NCI-H524 (cell line): ENCODE data around the gene ARSD.
"Not testable (repeated sequence)": the region's sequence is repeated elsewhere in the genome, so short reads cannot be mapped to it uniquely, and the experiment has no call there.

Experiments used
- DNase-seq, 2 experiments: peaks; one replicate each; lab custom pipeline; 2025; lab: John Stamatoyannopoulos, UW

Gene ARSD

DNA sequence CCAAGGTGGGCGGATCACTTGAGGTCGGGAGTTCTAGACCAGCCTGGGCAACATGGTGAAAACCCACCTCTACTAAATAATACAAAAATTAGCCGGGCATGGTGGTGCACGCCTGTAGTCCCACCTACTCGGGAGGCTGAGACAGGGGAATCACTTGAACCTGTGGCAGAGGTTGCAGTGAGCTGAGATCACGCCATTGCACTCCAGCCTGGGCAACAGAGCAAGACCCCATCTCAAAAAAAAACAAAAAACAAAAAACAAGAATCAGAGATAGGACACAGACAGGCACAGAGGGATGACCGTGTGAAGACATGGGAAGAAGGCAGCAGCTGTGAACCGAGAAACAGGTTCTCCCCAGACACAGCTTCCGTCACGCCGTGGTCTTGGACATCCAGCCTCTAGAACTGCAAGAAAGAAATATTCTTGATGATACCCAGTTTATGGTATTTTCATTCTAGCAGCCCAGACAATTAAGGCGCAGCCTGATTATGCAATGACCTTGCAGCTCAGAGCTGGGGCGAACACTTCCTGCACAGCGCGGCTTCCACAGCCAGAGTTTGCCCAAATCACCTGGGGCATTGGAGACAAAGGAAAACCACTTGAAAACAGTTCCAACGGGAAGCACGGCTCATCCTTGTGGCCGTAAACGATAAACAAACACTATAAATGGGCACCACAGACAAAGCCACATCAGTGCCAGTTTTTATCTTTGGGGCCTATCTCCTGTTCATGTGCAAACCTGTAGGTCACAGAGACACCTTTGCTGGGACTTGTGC lies 4.2 kb upstream of the ARSD start:
- DNase-seq = no peak

- DNase-seq = no peak
These were observed 2.5 kb upstream of the ARSD start for GRCh38 chrX:2931612-2932011.

DNA sequence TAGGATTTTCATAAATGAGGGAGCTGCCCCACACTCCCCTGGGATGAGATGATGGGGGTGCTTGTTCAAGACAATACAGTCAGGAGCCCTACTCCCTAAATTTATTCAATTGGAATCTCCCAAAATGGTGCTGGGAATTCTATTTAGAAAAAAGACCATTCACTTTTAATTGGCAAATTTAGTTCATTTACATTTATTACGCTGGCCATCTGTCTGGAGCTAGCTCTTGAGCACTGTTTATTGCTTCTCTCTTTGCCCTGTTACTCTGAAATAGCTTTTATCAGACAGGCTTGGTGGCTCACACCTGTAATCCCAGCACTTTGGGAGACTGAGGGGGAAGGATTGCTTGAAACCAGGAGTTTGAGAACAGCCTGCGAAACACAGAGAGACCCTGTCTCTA lies 2.0 kb upstream of the ARSD start:
- no peak for DNase-seq

GRCh38 chrX:2928191-2928582 lies 952 bp downstream of the ARSD start:
- no peak for DNase-seq

DNA sequence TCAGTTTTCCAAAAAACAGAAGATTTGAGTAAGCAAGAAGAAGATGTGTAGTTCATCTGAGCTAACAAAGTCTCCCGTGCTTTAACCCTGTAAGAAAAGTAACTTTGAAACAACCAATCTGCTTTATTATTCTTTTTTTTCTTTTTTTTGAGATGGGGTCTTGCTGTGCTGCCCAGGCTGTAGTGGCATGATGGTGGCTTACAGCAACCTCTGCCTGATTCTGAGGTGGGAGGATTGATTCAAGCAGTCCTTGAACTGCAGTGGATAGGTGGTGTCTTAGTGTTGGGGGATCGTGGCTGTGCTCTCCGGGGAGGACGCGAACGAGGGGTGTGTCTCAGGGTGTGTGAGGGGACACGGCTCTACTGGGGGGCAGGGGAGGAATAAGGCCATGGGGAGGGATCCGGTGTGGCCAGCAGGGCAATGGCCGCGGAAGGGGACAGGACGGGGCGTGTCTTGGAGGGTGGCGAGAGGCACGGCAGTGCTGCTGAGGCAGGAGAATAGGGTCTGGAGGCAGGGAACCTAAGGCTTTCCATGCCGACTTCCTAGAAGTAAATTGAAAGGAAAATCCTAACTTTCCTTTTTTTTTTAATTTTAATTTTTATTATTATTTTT lies 2.4 kb downstream of the ARSD start:
- DNase-seq = no peak

DNA sequence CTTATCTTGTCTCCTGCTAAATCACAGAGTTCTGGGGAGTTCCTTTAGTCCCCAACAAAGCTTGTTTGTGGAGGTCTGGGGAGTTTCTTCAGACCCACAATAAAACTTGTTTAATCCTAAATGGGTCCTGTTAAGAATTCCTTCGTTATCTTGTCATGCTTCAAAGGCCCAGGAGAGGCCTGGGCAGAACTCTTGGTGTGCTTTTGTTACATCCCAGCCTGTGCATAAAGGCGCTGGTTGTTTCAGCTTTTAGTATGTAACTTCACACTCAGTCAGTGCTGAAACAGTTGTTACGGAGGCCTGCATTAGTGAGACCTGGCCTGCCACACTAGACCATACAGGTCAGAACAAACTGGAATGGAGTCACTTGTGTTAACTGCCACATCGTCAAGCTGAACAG lies 2.9 kb downstream of the ARSD start:
- DNase-seq = not testable (repeated sequence)

DNA sequence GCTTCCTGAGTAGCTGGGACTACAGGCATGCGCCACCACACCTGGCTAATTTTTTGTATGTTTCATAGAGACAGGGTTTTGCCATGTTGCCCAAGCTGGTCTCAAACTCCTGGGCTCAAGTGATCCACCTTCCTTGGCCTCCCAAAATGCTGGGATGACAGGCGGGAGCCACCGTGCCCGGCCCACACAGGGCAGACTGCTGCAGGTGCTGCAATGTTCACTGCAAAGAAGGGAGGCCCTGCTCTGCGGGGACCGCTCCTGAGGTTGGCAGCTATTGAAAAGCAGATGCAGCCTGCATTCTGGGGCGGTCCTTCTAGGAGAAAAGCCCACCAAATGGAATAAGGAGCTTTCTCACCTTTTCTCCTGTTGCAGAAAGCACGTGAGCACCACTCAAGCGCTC lies 5.0 kb downstream of the ARSD start:
- DNase-seq = no peak

GRCh38 chrX:2921750-2922149 lies 7.4 kb downstream of the ARSD start:
- no peak for DNase-seq

GRCh38 chrX:2921193-2921592 lies 7.9 kb downstream of the ARSD start:
- DNase-seq = no peak

GRCh38 chrX:2917767-2918166 lies 11.4 kb downstream of the ARSD start:
- no peak for DNase-seq

- no peak for DNase-seq
These were observed 16.0 kb downstream of the ARSD start for GRCh38 chrX:2913118-2913517.

- no peak for DNase-seq
These were observed 19.0 kb downstream of the ARSD start for GRCh38 chrX:2910109-2910508.

DNA sequence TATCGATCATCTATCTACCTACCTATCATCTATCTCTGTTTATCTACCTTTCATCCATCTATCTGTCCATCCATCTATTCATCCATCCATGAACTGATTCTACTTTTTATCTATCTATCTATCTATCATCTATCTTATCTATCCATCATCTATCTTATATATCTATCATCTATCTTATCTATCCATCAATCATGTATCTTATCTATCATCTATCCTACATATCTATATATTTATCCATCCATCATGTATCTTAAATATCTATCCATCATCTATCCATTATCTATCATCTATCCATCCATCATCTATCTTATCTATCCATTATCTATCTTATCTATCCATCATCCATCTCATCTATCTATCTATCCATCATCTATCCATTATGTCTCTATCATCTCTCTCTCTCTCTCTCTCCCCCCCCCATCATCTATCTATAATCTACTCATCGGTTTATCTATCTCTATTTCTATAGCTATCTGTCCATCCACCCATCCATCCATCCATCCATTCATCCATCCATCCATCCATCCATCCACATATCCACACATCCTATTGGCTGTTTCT lies 20.9 kb downstream of the ARSD start:
- DNase-seq = no peak

GRCh38 chrX:2907295-2907694 lies 21.8 kb downstream of the ARSD start:
- DNase-seq = no peak

- no peak for DNase-seq
These were observed 25.8 kb downstream of the ARSD start for GRCh38 chrX:2903366-2903765.

DNA sequence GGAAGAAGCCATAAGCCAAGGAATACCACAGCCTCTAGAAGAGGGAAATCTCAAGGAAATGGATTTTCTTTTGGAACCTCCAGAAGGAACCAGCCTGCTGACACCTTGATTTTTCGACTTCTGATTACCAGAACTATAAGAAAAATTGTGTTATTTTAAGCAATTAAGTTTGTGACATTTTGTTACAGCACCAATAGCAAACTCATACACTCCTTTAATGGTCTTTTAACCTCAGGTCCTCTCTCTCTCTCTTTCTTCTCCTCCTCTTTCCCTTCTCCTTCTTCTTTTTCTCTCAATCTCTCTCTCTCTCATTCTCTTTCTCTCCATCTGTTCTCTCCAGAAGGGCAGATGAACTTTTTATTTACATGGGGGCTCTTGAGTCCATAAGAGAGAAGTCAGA lies 26.3 kb downstream of the ARSD start:
- DNase-seq = no peak

GRCh38 chrX:2901367-2902036 lies 27.6 kb downstream of the ARSD start:
- DNase-seq = no peak

DNA sequence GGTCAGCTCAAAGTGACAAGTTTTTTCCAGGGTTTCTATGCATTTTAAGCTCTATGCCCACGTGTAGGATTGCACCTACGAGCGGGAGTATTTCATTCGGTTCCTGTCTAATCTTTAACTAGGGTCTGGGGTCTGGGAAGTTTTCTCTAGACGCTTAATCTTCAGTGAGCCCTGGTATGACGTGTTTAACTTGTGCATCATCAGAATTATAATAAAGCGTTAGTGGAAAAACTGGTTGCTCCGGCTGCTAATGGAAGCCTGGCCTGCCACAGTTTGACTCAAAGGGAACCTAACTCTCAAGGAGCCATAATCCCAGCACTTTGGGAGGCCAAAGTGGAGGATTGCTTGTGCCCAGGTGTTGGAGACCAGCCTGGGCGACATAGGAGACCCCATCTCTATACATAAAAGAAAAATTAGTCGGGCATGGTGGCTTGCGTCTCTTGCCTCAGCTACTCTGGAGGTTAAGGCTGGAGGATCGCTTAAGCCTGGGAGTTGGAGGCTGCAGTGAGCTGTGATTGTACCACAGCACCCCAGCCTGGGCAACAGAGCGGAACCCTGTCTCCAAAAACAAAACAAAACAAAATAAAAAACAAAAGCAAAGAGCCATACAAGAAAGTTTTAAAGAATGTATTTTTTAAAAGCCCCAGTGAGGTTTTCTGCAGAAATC lies 30.2 kb downstream of the ARSD start:
- DNase-seq = no peak

GRCh38 chrX:2897690-2898623 lies 31.2 kb downstream of the ARSD start:
- DNase-seq = not testable (repeated sequence)

- no peak for DNase-seq
These were observed 31.8 kb downstream of the ARSD start for GRCh38 chrX:2897311-2897689.

DNA sequence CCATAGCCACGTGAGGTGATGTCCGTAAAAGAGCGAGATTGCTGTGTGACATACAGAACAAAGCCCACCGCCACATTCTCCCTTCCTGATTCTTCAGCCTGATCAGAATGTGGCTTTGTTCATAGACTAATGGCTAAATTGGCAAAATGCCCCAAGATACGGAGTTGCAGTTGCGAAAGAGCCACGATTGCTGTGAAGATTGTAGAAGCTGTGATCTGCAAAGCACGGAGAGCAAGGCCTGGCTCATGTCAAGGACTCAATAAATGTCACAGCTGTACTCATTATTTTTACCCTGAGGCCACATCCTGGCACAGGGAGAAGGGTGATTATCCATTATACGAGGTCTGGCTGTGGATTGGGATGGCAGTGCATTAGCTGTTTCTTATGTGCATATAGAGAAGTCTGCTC lies 34.2 kb downstream of the ARSD start:
- no peak for DNase-seq
